ENCODE data around the gene PBX3. TPM values are rescaled to one million over a fixed set of nuclear protein-coding genes. Genes with fewer than 3 reads are reported as not detected.

Gene PBX3
- total RNA-seq, 1 donor: 27.6 TPM

DNA sequence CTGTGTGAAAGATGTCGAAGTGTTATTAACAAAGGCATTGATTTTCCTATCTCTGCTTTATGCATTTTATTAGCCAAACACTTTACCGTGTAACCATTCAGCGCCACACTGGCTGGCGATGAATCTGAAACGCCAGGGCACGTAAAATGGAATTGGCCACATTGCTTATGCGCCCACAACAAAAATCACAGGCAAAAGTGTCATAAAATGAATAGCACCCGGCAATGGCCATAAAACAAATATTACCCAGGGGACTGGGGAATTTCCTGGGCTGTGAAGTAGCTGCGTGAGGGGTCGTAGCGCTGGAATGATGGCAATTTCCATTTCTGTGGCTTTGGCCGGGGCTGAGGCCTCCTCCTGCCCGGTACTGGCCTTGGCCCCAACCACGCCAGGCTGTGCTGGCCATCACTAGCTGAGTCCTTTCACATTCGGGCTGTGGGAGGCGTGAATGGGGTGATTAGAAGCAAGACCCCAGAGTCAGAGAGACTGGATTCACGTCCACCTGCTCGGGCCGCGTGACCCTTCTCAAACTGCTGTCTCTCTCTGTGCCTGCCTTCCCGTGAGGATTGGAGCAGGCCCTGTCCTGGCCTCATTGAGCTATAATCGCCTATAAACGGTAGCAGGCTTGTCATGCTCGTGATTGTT, 254.5 kb downstream of the PBX3 start:
- DNase-seq (ENCODE audit: low read depth): no peak
- H3K4me3 ChIP-seq (ENCODE audit: low read depth, low read length): no peak overlapping the region
- TF ChIP-seq, protein P1, sequence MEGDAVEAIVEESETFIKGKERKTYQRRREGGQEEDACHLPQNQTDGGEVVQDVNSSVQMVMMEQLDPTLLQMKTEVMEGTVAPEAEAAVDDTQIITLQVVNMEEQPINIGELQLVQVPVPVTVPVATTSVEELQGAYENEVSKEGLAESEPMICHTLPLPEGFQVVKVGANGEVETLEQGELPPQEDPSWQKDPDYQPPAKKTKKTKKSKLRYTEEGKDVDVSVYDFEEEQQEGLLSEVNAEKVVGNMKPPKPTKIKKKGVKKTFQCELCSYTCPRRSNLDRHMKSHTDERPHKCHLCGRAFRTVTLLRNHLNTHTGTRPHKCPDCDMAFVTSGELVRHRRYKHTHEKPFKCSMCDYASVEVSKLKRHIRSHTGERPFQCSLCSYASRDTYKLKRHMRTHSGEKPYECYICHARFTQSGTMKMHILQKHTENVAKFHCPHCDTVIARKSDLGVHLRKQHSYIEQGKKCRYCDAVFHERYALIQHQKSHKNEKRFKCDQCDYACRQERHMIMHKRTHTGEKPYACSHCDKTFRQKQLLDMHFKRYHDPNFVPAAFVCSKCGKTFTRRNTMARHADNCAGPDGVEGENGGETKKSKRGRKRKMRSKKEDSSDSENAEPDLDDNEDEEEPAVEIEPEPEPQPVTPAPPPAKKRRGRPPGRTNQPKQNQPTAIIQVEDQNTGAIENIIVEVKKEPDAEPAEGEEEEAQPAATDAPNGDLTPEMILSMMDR (IDR thresholded peaks at IDR 0.05; ENCODE audit: insufficient read depth, low read depth, low read length): no peak

DNA sequence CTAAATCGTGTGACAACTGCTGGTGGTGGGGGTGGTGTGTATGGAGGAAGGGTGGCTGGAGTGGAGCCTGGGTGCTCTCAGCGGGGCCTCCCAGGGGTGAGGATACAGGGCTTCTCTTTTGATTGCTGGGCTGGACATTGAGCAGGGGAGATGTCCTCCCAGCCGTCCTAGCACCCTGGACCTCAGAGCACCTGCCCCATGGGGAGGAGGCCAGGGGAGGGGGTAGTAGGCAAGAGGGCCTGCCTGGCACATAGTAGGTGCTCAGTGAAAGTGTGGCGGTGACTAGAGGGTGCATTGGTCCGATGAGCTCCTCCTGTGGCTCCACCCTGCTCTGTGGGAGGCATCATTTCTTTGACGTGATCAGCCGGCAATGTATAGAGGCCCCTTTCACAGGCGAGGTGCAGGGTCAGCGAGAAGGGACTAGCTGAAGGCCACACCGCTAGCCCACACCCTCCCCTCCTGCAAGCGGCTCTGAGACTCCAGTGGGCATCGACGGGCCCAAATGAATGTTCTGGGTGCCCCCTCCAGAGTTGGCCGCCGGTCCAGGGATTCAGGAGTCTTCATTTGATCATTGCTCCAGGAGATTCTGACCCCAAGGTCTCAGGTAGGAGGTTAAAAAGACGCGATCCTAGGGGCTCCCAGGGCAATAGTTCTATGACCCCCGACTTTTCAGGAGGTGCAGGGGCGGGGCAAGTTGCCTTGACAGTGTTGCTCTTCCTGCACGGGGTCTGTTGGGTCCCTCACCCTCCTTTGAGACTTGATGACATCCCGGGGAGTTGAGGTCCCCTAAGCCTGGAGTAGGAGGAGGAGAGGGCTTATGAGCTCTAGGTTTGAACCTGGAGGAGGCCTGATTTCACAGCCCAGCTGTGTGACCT, 255.5 kb downstream of the PBX3 start:
- H3K4me3 ChIP-seq (ENCODE audit: low read depth, low read length): no peak overlapping the region
- TF ChIP-seq, protein P1 (IDR thresholded peaks at IDR 0.05; ENCODE audit: insufficient read depth, low read depth, low read length): no peak
- no peak for DNase-seq (ENCODE audit: low read depth)

DNA sequence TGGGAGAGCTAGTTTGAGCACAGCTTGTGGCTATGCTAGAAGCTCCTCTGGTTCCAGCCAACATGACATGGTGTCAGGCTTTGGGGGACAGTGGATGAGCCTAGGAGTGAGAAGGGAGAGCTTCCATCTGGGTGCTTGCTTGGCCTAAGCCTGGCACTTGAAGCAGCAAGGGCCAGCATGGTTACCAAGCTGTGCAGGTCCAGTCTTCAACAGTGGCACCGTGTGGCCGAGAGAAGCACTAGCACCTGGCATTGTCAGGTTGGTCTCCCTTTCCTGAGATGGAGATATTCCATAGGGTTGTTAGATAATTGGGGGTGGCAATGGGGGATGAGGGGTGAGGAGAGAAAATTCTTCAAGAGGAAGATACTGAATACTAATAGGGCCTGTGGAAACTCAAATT, 261.9 kb downstream of the PBX3 start:
- no peak overlapping the region for H3K4me3 ChIP-seq (ENCODE audit: low read depth, low read length)
- DNase-seq (ENCODE audit: low read depth): no peak
- TF ChIP-seq, protein P1 (IDR thresholded peaks at IDR 0.05; ENCODE audit: insufficient read depth, low read depth, low read length): peak; percentile 27

DNA sequence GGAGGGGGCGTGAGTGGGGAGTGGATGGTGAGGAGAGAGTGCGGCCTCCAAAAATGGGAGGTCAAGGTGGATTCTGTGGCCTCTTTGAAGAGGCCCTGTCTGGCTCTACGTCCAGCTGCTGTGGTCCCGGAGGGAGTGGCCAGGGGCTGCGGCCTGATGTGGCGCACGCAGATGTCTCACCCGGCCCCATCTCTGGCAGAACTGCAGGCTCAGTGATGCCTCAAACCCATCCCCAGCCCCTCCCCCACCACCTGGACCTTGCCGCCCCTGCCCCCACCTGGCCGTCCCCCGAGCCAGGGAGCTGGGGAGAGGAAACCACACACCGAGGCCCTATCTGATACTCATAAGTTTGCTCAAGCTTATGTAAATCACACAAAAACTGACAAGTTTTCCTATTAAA, 267.6 kb downstream of the PBX3 start:
- H3K4me3 ChIP-seq (ENCODE audit: low read depth, low read length): no peak overlapping the region
- DNase-seq (ENCODE audit: low read depth): no peak
- TF ChIP-seq, protein P1 (IDR thresholded peaks at IDR 0.05; ENCODE audit: insufficient read depth, low read depth, low read length): no peak

DNA sequence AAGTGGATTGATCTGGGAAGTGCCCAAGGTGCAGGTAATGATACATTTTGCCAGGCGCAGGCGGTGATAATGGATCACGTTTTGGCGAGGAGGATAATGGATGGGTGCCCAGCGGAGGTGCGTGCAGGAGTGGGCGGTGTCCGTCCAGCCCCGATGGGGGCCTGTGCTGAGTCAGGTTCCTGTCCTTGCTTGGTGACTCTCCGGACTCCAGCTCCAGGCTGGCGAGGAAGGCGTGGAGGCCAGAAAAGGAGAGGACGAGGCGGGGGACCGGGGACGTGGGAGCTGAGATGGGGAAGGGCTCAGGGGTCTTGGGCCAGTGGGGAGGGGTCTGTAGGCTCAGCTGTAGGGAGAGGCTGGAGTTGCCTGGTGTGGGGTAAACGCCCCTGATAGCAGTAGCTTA, 268.3 kb downstream of the PBX3 start:
- no peak overlapping the region for H3K4me3 ChIP-seq (ENCODE audit: low read depth, low read length)
- TF ChIP-seq, protein P1 (IDR thresholded peaks at IDR 0.05; ENCODE audit: insufficient read depth, low read depth, low read length): no peak
- DNase-seq (ENCODE audit: low read depth): no peak

DNA sequence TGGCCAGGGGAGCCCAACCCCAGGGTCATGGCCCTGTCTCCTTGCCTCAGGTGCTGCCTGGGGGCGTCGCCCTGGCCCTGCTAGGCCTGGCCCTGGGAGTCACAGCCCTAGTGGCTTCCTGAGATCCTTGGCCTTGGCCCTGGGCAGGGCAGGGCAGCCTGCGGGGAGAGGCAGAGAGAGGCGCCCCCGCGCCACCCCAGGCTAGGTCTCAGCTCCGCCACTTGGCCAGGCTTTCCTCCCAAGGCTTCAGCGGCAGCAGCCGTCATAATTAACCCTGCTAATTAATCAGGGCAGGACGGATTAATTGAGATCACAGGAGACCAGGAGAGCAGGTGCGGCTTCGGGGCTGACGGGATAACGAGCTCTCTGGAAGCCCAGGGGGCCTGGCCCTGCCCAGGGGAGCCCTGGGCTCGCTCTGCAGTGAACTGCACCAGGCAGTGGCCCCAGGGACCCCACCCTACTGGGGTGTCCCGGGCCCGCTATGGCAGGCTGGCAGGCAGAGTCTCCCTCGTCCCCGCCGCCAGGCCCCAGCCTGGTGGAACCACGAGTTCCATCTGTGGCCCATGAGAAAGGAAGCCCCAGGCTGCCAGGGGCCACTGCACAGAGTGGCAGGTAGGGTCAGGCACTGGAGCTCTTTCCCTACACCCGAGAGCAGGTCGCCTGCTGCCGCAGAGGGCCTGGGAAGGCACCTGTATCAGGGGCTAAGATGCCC, 269.6 kb downstream of the PBX3 start:
- TF ChIP-seq, protein P1 (IDR thresholded peaks at IDR 0.05; ENCODE audit: insufficient read depth, low read depth, low read length): no peak
- no peak for DNase-seq (ENCODE audit: low read depth)

More for the DNA sequence above, 269.6 kb downstream of the PBX3 start:
- no peak overlapping the region for H3K4me3 ChIP-seq (ENCODE audit: low read depth, low read length)

Other genes with a start within 250 kb of the PBX3 start
- 92.0 and 93.4 TPM in 2 replicates for gene MAPKAP1, start 40.2 kb upstream of the PBX3 start, total RNA-seq